ENCODE measurements around the gene GBGT1.
"Not testable (repeated sequence)": the region's sequence is repeated elsewhere in the genome, so short reads cannot be mapped to it uniquely, and the experiment has no call there.

Gene GBGT1

DNA sequence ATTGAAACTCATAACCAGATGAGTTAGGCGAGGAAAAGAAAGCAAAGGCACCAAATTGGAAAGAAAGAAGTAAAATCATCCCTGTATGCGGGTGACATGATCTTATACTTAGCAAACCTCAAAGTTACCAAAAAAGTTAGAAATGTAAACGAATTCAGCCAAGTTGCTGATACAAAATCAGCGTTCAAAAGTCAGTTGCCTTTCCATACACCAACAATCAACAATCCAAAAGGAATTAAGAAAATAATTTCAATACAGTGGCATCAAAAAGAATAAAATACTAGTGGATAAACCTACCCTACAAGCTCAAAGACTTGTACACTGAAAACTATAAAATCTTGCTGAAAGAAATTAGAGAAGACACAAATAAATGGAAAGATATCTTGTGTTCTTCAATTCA lies 30.9 kb upstream of the GBGT1 start:
- no peak for DNase-seq

- DNase-seq = no peak
These were observed 28.3 kb upstream of the GBGT1 start for GRCh38 chr9:133191989-133192388.

- DNase-seq = no peak
These were observed 26.1 kb upstream of the GBGT1 start for GRCh38 chr9:133189826-133190225.

- DNase-seq = no peak
These were observed 25.1 kb upstream of the GBGT1 start for GRCh38 chr9:133188843-133189180.

DNA sequence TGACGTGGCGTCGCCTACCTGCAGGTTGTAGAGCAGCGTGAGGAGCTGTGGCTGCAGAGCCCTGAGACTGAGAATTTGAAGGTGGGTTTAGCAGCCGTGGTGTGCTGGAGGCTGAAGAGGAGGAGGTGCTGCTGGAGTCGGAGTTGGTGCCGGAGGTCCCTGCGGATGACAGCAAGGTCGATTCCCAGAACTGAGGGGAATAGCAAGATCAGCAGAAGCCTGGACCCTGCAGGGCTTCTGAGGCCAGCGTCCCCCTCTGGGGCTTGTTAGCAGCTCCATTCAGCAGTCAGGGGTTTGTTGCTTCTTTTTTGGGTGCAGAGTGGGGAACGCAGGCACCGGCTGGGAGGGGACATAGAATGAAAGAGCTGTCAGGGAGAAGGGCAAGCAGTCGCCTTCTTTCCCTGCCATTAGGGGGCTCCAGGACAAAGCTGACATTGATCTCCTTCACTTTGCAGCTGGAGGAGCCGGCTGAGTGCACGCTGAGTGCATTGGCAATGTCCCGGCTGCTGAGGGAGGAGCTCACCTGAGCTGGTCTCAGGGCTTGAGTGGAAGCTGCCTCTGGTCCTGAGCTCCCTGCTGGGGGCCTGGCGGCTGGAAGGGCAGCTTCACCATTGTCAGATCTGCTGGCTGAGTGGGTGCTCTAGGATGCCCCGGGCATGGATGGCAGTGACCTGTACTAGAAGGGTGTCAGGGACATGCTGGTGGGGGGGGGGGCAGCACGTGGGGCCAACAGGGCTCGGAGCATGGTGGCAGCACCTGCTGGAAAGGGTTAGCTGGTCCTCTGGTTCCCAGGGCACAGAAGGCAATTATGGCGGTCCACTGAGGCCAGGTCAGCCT lies 24.5 kb upstream of the GBGT1 start:
- DNase-seq = no peak

DNA sequence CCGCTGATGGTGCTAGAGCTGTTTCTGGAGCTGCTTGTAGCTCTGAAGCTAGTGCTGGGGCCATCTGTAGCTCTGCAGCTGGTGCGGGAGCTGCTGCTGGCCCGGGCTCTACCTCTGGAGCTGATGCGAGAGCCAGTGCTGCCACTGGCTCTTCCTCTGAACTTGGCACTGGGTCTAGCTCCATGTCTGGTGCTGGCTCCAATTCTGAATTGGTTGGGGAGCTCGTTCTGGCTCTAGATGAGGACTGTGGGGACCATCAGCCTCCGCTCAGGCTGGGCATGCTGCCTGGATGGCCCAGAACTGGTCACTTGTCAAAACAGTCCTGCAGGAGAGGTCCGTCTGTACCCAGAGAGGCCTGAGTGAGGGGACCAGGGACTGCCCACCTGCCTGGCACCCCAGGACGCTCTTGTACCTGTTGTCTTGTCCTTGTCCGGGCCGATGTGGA lies 23.9 kb upstream of the GBGT1 start:
- DNase-seq = no peak

- no peak for DNase-seq
These were observed 23.0 kb upstream of the GBGT1 start for GRCh38 chr9:133186736-133187135.

DNA sequence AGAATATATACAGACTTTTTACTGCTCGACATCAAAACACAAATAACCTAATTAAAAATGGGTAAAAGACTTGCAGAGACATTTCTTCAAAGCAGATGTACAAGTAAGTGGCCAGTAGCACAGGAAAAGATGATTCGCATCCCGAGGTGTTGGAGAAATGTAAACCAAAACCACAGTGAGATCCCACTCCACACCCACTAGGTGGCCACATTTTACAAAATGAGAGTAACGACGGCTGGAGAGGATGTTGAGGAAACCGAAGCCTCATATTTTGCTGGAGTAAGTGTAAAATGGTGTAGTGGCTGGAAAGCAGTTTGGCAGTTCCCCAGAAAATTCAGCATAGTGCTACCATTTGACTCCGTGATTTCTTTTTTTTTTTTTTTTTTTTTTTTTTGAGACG lies 21.3 kb upstream of the GBGT1 start:
- DNase-seq = no peak

GRCh38 chr9:133182151-133182550 lies 18.4 kb upstream of the GBGT1 start:
- DNase-seq = no peak

DNA sequence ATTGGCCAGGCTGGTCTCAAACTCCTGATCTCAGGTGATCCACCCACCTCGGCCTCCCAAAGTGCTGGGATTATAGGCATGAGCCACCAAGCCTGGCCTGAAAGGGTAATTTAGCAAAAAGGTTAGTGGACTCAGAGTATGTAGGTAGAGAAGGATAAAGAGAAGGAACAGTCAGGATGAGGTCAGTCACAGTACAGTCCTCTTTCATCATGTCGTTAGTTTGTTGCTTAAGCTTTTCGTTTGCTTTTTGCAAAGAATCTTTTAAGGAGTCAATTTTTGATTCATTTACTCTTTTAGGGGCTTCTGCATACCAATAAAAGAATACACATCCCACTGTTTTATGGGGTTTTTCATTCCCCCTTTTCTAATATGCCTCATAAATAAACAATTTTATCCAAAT lies 17.8 kb upstream of the GBGT1 start:
- DNase-seq = no peak

DNA sequence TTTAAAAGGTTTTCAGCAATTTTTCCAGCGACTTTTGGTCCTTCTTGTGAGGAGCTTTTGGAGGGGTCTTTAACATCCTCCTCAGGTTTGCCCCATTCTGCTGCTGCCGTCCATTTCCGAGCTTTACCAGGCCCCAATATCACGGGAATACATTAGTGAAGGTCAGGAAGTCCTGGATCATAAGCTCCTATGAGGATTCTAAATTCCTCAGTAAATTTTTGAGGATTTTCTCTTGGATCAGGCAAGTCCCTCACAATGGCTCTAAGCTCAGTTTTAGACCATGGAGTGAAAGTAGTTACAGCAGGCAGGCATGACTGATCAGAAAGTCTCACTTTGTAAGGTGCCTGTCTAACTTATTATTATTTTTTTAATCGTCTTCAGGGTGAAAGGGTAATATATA lies 17.2 kb upstream of the GBGT1 start:
- DNase-seq = no peak

GRCh38 chr9:133173056-133173455 lies 9.3 kb upstream of the GBGT1 start:
- no peak for DNase-seq

DNA sequence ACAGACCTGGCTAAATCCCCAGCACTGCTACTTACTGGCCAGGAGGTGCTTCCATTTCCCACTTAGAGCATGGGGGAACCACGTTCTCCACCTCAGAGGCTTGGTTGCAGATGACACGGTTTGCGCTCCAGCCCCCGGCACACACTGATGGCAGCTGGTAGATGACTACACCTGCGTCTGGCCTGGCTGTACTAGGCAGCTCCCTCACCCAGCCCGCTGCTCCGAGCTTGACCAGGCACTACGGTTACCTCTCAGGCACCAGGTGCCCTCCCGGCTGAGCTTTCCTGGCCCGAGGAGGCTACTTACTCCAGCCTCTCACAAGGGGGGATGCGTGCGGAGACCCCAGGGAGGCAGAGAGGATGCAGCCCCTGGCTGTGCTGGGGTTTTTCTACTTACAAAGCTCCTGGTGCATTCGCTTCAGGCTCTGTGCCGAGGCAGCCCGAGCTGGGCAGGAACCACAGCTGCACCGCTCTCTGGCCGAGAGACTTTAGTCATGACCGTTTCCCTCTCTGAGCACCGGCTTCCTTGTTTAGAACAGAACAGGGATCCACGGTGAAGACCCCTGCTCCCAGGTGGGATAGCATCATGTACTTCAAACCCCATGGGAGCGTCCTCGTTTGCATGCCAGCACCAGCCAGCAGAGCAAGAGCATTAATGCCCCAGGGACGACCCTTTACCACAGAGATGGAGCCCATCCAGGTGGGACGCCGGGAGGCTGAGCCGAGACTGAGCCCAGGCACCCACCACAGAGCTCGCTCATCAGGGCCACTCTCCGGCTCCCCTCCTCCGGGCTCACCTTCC lies 7.6 kb upstream of the GBGT1 start:
- DNase-seq = no peak

GRCh38 chr9:133170716-133171115 lies 7.0 kb upstream of the GBGT1 start:
- DNase-seq = no peak

DNA sequence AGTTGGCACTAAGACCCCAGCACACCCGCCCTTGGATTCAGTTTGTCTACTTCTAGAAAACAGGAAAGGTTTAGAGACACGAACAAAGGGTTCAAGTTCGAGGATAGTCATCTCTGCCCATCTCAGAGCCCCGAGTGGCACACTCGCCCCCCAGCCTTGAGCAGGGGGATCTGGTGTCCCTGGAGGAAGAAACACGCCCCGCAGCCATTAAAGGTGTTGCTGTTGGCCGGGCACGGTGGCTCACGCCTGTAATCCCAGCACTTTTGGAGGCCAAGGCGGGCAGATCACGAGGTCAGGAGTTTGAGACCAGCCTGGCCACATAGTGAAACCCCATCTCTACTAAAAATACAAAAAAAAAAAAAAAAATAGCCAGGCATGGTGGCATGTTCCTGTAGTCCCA lies 6.0 kb upstream of the GBGT1 start:
- DNase-seq = not testable (repeated sequence)

- DNase-seq = no peak
These were observed 5.4 kb upstream of the GBGT1 start for GRCh38 chr9:133169102-133169501.

DNA sequence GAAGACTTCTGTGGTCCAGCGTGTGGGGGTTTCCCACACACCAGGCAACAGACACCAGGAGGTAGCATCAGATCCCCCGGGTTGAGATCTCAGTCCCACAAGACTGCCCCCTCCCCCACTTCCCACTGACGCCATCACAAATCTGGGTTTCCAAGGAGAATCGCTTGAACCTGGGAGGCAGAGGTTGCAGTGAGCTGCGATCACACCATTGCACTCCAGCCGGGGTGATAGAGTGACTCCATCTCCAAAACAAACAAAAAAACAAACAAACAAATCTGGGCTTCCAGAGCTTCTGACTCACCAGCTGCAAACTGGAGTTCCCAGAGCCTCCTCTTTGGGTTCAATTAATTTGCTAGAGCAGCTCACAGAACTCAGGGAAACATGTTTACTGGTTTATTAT lies 4.7 kb upstream of the GBGT1 start:
- no peak for DNase-seq

- no peak for DNase-seq
These were observed 4.1 kb upstream of the GBGT1 start for GRCh38 chr9:133167769-133168168.

GRCh38 chr9:133167096-133167730 lies 3.5 kb upstream of the GBGT1 start:
- DNase-seq = no peak

DNA sequence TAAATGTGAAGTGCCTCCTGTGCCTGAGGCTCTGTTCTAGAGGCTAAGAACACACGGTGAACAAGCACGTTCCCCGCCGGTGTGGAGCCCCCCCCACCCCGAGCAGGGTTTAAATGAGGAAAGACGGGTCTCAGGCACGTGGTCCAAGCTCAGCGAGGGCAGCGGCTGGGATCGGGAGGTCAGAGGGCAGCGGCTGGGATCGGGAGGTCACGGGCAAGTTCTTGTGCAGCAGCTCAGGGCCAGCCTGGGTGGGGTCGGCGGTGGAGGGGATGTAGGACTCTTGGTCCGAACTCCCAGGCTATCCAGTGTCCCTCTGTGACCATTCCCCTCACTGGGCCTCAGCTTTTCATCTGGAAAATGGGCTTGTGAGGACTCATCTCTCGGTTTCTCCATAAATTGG lies 2.7 kb upstream of the GBGT1 start:
- DNase-seq = no peak

DNA sequence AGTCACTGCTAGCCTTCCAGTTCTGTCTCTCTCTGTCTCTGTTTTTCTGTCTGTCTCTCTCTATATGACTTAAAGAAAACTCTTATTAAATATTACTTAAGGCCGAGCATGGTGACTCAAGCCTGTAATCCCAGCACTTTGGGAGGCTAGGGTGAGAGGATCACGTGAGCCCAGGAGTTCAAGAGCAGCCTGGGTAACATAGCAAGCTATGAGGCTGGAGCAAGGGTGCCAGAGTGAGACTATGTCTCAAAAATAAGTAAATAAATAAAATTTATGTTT lies 1.7 kb upstream of the GBGT1 start:
- no peak for DNase-seq

- no peak for DNase-seq
These were observed 477 bp upstream of the GBGT1 start for GRCh38 chr9:133164191-133164590.

GRCh38 chr9:133162861-133163503 lies 732 bp downstream of the GBGT1 start:
- DNase-seq = no peak

- DNase-seq = no peak
These were observed 2.2 kb downstream of the GBGT1 start for GRCh38 chr9:133161547-133161950.
